HepG2 (cell line): Measurements from ENCODE around the gene PPP1R15A. TPM values are rescaled to one million over a fixed set of nuclear protein-coding genes. Genes with fewer than 3 reads are reported as not detected.

Source experiments
- ELF3 ChIP-seq: IDR thresholded peaks from 2 replicates; pipeline ENCODE4 v1.6.1; 2016; ENCODE audit warnings: missing genetic modification reagents, missing compliant biosample characterization
- HBP1 ChIP-seq: IDR thresholded peaks from 2 replicates; pipeline ENCODE4 v1.6.1; 2016; ENCODE audit warnings: low read depth, control low read depth
- KDM2A ChIP-seq: sonication (generic); formaldehyde crosslinking; IDR thresholded peaks from 2 replicates; pipeline ENCODE4 v1.4.0; 2020; ENCODE audit warnings: low read depth, missing genetic modification reagents, borderline replicate concordance
- MAX ChIP-seq: IDR thresholded peaks from 2 replicates; pipeline ENCODE4 v1.6.1; 2012; ENCODE audit warnings: inconsistent platforms
- NAIF1 ChIP-seq: sonication (generic); formaldehyde crosslinking; IDR thresholded peaks from 2 replicates; pipeline ENCODE4 v1.5.0; 2020; ENCODE audit warnings: mild to moderate bottlenecking, missing genetic modification reagents, borderline replicate concordance
- NR2F2 ChIP-seq: IDR thresholded peaks from 2 replicates; pipeline ENCODE4 v1.6.1; 2012; ENCODE audit warnings: low read depth, inconsistent platforms, borderline replicate concordance
- PPARG ChIP-seq: conservative IDR thresholded peaks from 2 replicates; pipeline ENCODE4 v1.6.1; 2016; ENCODE audit warnings: missing biosample characterization, missing genetic modification reagents
- SMYD3 ChIP-seq: sonication (generic); formaldehyde crosslinking; IDR thresholded peaks from 2 replicates; pipeline ENCODE4 v1.8.1; 2023; ENCODE audit warnings: mild to moderate bottlenecking, missing genetic modification reagents
- SNAI1 ChIP-seq: sonication (generic); formaldehyde crosslinking; IDR thresholded peaks from 2 replicates; pipeline ENCODE4 v1.5.0; 2020; ENCODE audit warnings: mild to moderate bottlenecking, missing genetic modification reagents, borderline replicate concordance
- TFE3 ChIP-seq: IDR thresholded peaks from 2 replicates; pipeline ENCODE4 v1.6.1; 2016
- UBTF ChIP-seq: sonication (generic); formaldehyde crosslinking; IDR thresholded peaks from 2 replicates; pipeline ENCODE4 v1.4.0; 2020; ENCODE audit warnings: mild to moderate bottlenecking, missing genetic modification reagents
- ZBTB4 ChIP-seq: sonication (generic); formaldehyde crosslinking; IDR thresholded peaks from 2 replicates; pipeline ENCODE4 v1.4.0; 2020; ENCODE audit warnings: missing genetic modification reagents, mild to moderate bottlenecking, borderline replicate concordance
- ZFP91 ChIP-seq: sonication (generic); formaldehyde crosslinking; IDR thresholded peaks from 2 replicates; pipeline ENCODE4 v1.9.0; 2022; ENCODE audit warnings: missing genetic modification reagents, mild to moderate bottlenecking, borderline replicate concordance
- ZNF263 ChIP-seq: sonication (generic); formaldehyde crosslinking; IDR thresholded peaks from 2 replicates; pipeline ENCODE4 v1.4.0; 2020; ENCODE audit warnings: missing genetic modification reagents
- ZNF276 ChIP-seq: sonication (generic); formaldehyde crosslinking; IDR thresholded peaks from 2 replicates; pipeline ENCODE4 v1.4.0; 2020; ENCODE audit warnings: mild to moderate bottlenecking, low read depth, missing genetic modification reagents
- ZZZ3 ChIP-seq: sonication (generic); formaldehyde crosslinking; IDR thresholded peaks from 2 replicates; pipeline ENCODE4 v1.4.0; 2020; ENCODE audit warnings: missing genetic modification reagents, mild to moderate bottlenecking, borderline replicate concordance
- polyA plus RNA-seq, 8 experiments: library from polyadenylated mRNA; depleted of rRNA in 3 of 8; stranded (reverse) in 7 of 8; unstranded in 1 of 8; fragments of >200 nt; fragmentation: Illumina TruSeq in 4 of 8; extraction: Trizol in 4 of 8; gene quantifications; 2 replicates each; pipeline versions ENCODE4 v1.2.1 to v1.2.3, GENCODE V29; 2011 to 2016; ENCODE audit warnings: low read depth in 4 of 8, missing spikeins in 1 of 8, mixed read lengths in 1 of 8; ENCODE audit not compliant: insufficient read depth in 1 of 8
- total RNA-seq, 5 experiments: library from RNA; depleted of rRNA; stranded (reverse); fragments of >200 nt; fragmentation: Illumina TruSeq; extraction: Trizol; gene quantifications; 2 replicates each; pipeline ENCODE4 v1.2.3, GENCODE V29; 2016; ENCODE audit warnings: low read depth in 1 of 5

PPP1R15A gene
- total and polyA plus RNA-seq, 2 of the 13 experiments (the other 11 are each of a cell fraction or from before 2014, with no cell fraction given), result 15.6 to 18.5 TPM

- TF ChIP-seq ZBTB4 (CRISPR knock-in tag) (peak; percentile 56; the same call in 1 of the 2 replicates), HBP1 (CRISPR knock-in tag) (0 out of 2 replicates have a peak, but pooled peaks have one; percentile 32), SMYD3 (CRISPR knock-in tag) (no peak), ZNF263 (CRISPR knock-in tag) (peak; percentile 63), KDM2A (CRISPR knock-in tag) (peak; percentile 80; the same call in 1 of the 2 replicates), ZFP91 (CRISPR knock-in tag) (peak; percentile 35; the same call in 1 of the 2 replicates), SNAI1 (CRISPR knock-in tag) (no peak), ZZZ3 (CRISPR knock-in tag) (no peak), NAIF1 (CRISPR knock-in tag) (no peak), TFE3 (CRISPR knock-in tag) (peak; percentile 98), ZNF276 (CRISPR knock-in tag) (0 out of 2 replicates have a peak, but pooled peaks have one; percentile 31), PPARG (CRISPR knock-in tag) (0 out of 2 replicates have a peak, but pooled peaks have one; percentile 15), UBTF (CRISPR knock-in tag) (0 out of 2 replicates have a peak, but pooled peaks have one; percentile 28), ELF3 (CRISPR knock-in tag) (0 out of 2 replicates have a peak, but pooled peaks have one; percentile 31), NR2F2 (peak; percentile 33; the same call in 1 of the 2 replicates), MAX (peak; percentile 28; the same call in 1 of the 2 replicates)
These were observed 36.5 kb upstream of the PPP1R15A start (continued) for GRCh38 chr19:48835734-48836088.
